Midbrain (tissue), 1 donor: Measurements from ENCODE around the gene TPSD1.

ENCODE experiments used
- DNase-seq: peaks from one replicate; lab custom pipeline; 2025; lab: John Stamatoyannopoulos, UW

The TPSD1 gene

DNA sequence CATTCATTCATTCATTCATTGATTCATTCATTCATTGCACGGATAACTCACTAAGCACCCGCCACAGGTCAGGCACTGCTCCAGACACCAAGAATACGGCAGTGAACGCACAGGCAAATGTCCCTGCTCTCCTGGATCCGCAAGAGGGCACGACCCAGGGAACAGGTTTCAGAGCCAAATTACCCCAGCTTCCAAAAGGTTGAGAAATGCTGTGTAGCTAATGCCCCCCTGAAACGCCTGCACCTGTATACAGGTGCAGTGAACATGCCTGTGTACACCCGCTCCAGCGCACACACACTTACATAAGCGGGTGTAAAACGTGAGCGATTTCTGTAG, 44.0 kb downstream of the TPSD1 start:
- DNase-seq, result no peak

DNA sequence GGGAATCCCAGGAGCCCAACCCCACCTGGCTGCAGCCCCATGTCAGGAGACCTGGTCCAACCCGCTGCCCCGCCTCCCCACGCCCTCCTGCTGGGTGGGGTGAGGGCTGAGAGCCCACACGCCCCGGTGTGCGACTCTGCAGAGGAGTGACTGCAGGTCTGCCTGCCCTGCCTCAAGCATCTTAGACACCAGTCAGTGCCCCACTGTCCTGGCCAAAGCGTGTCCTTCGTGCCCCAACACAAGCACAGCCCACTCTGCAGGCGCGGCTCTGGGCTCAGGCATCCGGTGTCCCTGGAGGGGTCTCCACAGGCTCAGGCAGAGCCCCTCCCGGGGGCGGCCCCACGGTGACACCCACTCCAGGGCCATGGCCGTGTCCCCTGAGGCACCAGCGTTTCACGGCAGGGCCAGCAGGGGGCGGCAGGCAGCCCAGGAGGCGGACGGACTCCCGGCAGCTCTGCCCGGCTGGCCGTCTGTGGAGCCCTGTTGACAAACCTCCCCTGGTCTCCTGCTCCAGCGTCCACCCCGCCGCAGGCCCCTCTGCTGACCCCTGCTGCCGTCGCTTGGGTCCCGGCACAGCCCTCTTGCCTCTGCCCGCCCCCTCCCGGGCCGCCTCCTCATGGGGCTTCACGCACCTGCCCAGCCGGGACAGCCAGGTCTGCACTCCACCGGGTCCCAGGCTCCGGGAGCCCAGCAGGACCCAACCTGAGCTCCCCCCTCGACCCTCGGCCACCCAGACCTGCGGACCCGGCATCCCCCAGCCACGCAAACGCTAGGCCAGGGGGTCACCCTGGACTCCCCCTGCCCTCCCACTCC, 45.0 kb downstream of the TPSD1 start:
- peak; percentile 36 for DNase-seq

DNA sequence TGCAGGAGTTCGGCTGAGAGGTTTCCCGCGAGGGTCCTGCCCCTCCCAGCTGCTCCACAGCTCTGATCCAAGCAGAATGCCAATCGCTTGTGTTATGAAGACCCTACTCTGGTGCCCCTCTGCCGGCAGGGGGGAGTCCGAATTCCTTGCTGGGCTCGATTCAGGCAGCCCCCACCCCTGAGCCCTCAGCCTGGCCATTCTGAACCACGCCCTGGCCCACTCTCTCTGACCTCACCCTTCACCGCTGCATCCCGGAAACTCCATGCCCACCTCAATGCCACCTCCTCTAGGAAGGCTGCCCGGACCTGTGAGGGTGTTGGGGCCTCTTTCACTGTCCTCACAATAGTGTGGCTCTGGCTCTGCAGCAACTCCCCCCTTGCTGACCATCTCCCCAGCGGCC, 45.7 kb downstream of the TPSD1 start:
- no peak for DNase-seq

DNA sequence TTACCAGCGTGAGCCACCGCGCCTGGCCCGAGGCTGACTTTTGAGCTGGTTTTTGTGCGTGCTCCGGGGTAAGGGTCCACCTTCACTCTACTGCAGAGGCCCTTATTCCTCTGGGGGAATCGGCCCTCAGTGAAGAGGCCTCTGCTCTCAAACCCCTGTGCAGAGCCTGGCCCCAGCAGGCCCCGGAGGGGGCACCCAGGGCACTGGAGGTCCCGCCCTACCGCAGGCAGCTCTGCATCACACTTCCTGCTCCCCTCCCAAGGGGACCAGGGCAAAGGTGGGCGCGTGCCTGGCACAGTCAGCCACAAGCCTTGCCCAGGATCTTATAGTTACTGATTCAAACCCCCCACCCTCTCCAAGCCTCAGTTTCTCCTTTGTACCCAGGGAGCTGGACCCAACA, 50.0 kb downstream of the TPSD1 start:
- DNase-seq, result no peak

DNA sequence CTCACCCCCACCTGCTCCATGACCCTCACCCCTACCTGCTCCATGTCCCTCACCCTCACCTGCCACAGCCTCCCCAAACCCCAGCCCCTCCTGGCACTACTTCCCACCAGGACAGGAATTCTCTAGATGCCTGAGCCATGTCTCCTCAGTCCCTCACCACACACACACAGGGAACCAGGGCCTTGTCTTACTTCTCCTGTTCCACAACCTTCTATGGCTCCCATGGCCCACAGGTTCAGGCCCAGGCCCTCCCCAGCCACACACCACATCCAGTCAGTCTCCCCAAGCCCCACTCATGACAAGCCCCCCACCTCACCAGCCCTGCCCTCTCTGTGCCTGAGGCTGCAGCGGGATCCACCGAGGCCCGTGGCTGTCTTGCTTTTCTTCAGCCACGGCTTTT, 50.5 kb downstream of the TPSD1 start:
- DNase-seq, result no peak

DNA sequence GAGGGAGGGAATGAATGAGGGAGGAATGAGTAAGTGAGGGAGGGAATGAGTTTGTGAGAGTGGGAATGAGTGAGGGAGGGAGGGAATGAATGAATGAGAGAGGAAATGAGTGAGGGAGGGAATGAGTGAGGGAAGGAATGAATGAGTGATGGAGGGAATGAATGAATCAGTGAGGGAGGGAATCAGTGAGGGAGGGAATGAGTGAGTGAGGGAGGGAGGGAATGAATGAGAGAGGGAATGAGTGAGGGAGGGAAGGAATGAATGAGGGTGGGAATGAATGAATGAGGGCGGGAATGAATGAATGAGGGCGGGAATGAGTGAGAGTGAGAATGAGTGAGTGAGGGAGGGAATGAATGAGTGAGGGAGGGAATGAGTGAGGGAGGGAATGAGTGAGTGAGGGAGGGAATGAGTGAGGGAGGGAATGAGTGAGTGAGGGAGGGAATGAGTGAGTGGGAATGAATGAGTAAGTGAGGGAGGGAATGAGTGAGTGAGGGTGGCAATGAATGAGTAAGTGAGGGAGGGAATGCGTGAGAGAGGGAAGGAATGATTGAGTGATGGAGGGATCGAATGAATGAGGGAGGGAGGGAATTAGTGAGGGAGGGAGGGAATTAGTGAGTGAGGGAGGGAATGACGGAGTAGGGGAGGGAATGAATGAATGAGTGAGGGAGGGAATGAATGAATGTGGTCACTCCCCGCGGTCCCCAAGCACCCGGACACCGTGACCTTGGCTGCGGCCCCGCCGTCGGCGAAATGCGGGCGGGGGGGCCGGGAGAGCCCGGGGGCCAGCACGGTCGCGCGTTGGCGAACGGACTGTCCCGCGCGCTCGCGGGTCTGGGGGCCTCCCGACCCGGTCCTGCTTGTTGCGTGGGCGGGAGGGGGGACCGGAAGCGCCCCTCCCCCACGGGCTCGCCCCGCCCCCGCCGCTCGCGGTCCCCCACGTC, 52.4 kb downstream of the TPSD1 start:
- DNase-seq, result no peak
